ENCODE data around the gene ZBED4. TPM values are rescaled to one million over a fixed set of nuclear protein-coding genes. Genes with fewer than 3 reads are reported as not detected.

ZBED4 gene
- total RNA-seq, 1 experiment from 2014 or later, result 29.2 TPM

- CTCF ChIA-PET, result interaction anchor here (0.6 kb wide), 1 partner anchor 13 kb away, joined by 3 read pairs; no protein-coding TSS in a partner anchor
Measured at GRCh38 chr22:49856343-49856742, 2.7 kb downstream of the ZBED4 start.

GRCh38 chr22:49856766-49857618 lies 3.3 kb downstream of the ZBED4 start:
- Mint-ChIP-seq H3K27ac (0 out of 2 replicates have a peak overlapping the region, but pooled peaks have one; percentile 2), H3K4me1 (peaks cover 31% of the 10 kb centered on the region), H3K9me3 (no peaks in the 10 kb centered on the region), H3K4me3 (no peak overlapping the region), H3K27me3 (ENCODE audit: low read depth) (peaks cover 10% of the 10 kb centered on the region), H3K36me3 (no peaks in the 10 kb centered on the region)
- no peak for ATAC-seq
- DNase-seq (ENCODE audit: low spot score), result no peak
- TF ChIP-seq USF2 (CRISPR knock-in tag; IDR thresholded peaks at IDR 0.05) (no peak), OVOL2 (CRISPR knock-in tag; IDR thresholded peaks at IDR 0.05; ENCODE audit: borderline replicate concordance) (no peak), NFATC4 (CRISPR knock-in tag; IDR thresholded peaks at IDR 0.05) (no peak), CDX4 (CRISPR knock-in tag; IDR thresholded peaks at IDR 0.05; ENCODE audit: borderline replicate concordance) (no peak)
- CTCF ChIA-PET, result interaction anchor here (0.6 kb wide), 1 partner anchor 14 kb away, joined by 3 read pairs; no protein-coding TSS in a partner anchor
- POLR2A ChIA-PET, result no interaction called here

More at GRCh38 chr22:49856343-49856742, 2.7 kb downstream of the ZBED4 start:
- POLR2A ChIA-PET, result no interaction called here
- peak overlapping the region; percentile 93; the same call in 1 of the 2 replicates for H3K4me3 Mint-ChIP-seq
- ATAC-seq (no peak), DNase-seq (ENCODE audit: low spot score) (no peak)
- TF ChIP-seq GABPB1 (CRISPR knock-in tag; IDR thresholded peaks at IDR 0.05), result no peak
- no peaks in the 10 kb centered on the region for H3K36me3 Mint-ChIP-seq
- peak overlapping the region; percentile 44; the same call in 1 of the 2 replicates for H3K27ac Mint-ChIP-seq
- peaks cover 27% of the 10 kb centered on the region for H3K4me1 Mint-ChIP-seq
- H3K9me3 Mint-ChIP-seq, result no peaks in the 10 kb centered on the region
- peaks cover 16% of the 10 kb centered on the region for H3K27me3 Mint-ChIP-seq (ENCODE audit: low read depth)

- no peaks in the 10 kb centered on the region for H3K9me3 Mint-ChIP-seq
- H3K4me3 Mint-ChIP-seq, result no peak overlapping the region
- no peak for DNase-seq (ENCODE audit: low spot score)
- H3K4me1 Mint-ChIP-seq, result peaks cover 31% of the 10 kb centered on the region
- TF ChIP-seq ATF3 (CRISPR knock-in tag; conservative IDR thresholded peaks at IDR 0.05), result no peak
- TF ChIP-seq USF2 (CRISPR knock-in tag; IDR thresholded peaks at IDR 0.05), result no peak
- TF ChIP-seq GABPB1 (CRISPR knock-in tag; IDR thresholded peaks at IDR 0.05), result no peak
- no peak for TF ChIP-seq ZNF232 (CRISPR knock-in tag; IDR thresholded peaks at IDR 0.05)
- TF ChIP-seq STAT6 (CRISPR knock-in tag; conservative IDR thresholded peaks at IDR 0.05; ENCODE audit: low read depth), result no peak
- TF ChIP-seq ZNF219 (CRISPR knock-in tag; IDR thresholded peaks at IDR 0.05; ENCODE audit: borderline replicate concordance), result no peak
- no peak for TF ChIP-seq ZNF512 (CRISPR knock-in tag; IDR thresholded peaks at IDR 0.05; ENCODE audit: borderline replicate concordance)
- TF ChIP-seq SP1 (CRISPR knock-in tag; conservative IDR thresholded peaks at IDR 0.05), result no peak
- no peak for TF ChIP-seq ERG (CRISPR knock-in tag; IDR thresholded peaks at IDR 0.05)
- H3K27ac Mint-ChIP-seq, result peak overlapping the region; percentile 54; the same call in 1 of the 2 replicates
- no peak for ATAC-seq
- ChIA-PET POLR2A (interaction anchor here (0.5 kb wide), 1 partner anchor 9 kb away, joined by 3 read pairs; no protein-coding TSS in a partner anchor), CTCF (no interaction called here)
- no peaks in the 10 kb centered on the region for H3K27me3 Mint-ChIP-seq (ENCODE audit: low read depth)
- H3K36me3 Mint-ChIP-seq, result no peaks in the 10 kb centered on the region
Measured at GRCh38 chr22:49858827-49859226, 5.2 kb downstream of the ZBED4 start.
